ENCODE measurements around the gene LITAFD.

GRCh38 chr16:8899709-8900317 is 17.7 kb downstream of the LITAFD start:
- no peak for TF ChIP-seq EZH2 (IDR thresholded peaks at IDR 0.05; ENCODE audit: insufficient read depth, poor library complexity, severe bottlenecking)
- no peak for TF ChIP-seq EZH2phosphoT487 (IDR thresholded peaks at IDR 0.05; ENCODE audit: insufficient read depth, low read depth)

Data from GM23248 (cell line).